A549 (cell line): Measurements from ENCODE around the gene ABI3BP. TPM values are rescaled to one million over a fixed set of nuclear protein-coding genes. Genes with fewer than 3 reads are reported as not detected.
A peak's percentile ranks its signal among the peaks of the same experiment; 100 is the strongest.

ENCODE experiments used
- ATAC-seq, 2 experiments: fragments of 200-7000 bp in 1 of 2; fragments of >200 bp in 1 of 2; cut with Nextera tagmentation in 1 of 2; cut with Tn5 transposase in 1 of 2; 3 replicates each; pipeline versions ENCODE4 v1.8.0 to v1.9.1; 2018 to 2020; ENCODE audit warnings: mild to moderate bottlenecking in 1 of 2, moderate library complexity in 1 of 2
- CTCF ChIA-PET: fragments of 300-600 bp; sonication (Branson Sonifier 250); formaldehyde crosslinking; extraction: SDS; loops from one replicate; lab custom pipeline; 2021; ENCODE audit warnings: antibody characterized with exemption, inconsistent platforms; lab: Yijun Ruan, JAX
- POLR2A ChIA-PET: fragments of 350-600 bp; formaldehyde crosslinking; extraction: SDS; loops from one replicate; lab custom pipeline; 2021; ENCODE audit warnings: antibody characterized with exemption, inconsistent platforms; lab: Yijun Ruan, JAX
- DNase-seq, 2 experiments: peaks; one replicate each; pipeline versions ENCODE4 v3.0.0 to v3.0.0-alpha.2; 2011 to 2016; ENCODE audit warnings: low read depth in 1 of 2, low spot score in 1 of 2
- FAIRE-seq: peaks from 2 replicates; lab custom pipeline; 2011; peaks lifted over from hg19 to GRCh38; lab: Jason Lieb, UNC
- H3K27ac ChIP-seq, 2 experiments: fragments of >200 bp; sonication (Bioruptor Twin); formaldehyde crosslinking; 3 replicates each; pipeline ENCODE4 v1.5.1; 2016 to 2017
- H3K4me1 ChIP-seq: fragments of >200 bp; sonication (Bioruptor Twin); formaldehyde crosslinking; 3 replicates; pipeline ENCODE4 v1.6.1; 2016
- H3K4me2 ChIP-seq: fragments of >200 bp; sonication (Bioruptor Twin); formaldehyde crosslinking; 3 replicates; pipeline ENCODE4 v1.6.1; 2016
- H3K4me3 ChIP-seq: fragments of >200 bp; sonication (Bioruptor Twin); formaldehyde crosslinking; 3 replicates; pipeline ENCODE4 v1.5.1; 2016
- H3K9me3 ChIP-seq: fragments of >200 bp; sonication (Bioruptor Twin); formaldehyde crosslinking; 3 replicates; pipeline ENCODE4 v1.6.1; 2016
- BCL3 ChIP-seq: fragments of >200 bp; sonication (Bioruptor Twin); formaldehyde crosslinking; IDR thresholded peaks from 3 replicates; pipeline ENCODE4 v1.6.1; 2016
- CBX8 ChIP-seq: fragments of 200-600 bp; sonication (generic); IDR thresholded peaks from 2 replicates; pipeline ENCODE4 v1.6.1; 2016
- CHD2 ChIP-seq: fragments of 150-350 bp; IDR thresholded peaks from 2 replicates; pipeline ENCODE4 v1.6.1; 2014; ENCODE audit warnings: low read length; ENCODE audit not compliant: partially characterized antibody
- CTCF ChIP-seq: fragments of >200 bp; sonication (Bioruptor Twin); formaldehyde crosslinking; IDR thresholded peaks from 3 replicates; pipeline ENCODE4 v1.5.1; 2016
- E2F6 ChIP-seq: IDR thresholded peaks from 2 replicates; pipeline ENCODE4 v1.6.1; 2012; ENCODE audit warnings: low read depth, borderline replicate concordance
- EHF ChIP-seq: fragments of 250-450 bp; sonication (Bioruptor Pico); IDR thresholded peaks from 2 replicates; pipeline ENCODE4 v1.5.0; 2020; ENCODE audit warnings: mild to moderate bottlenecking
- FOSL2 ChIP-seq, 2 experiments: fragments of 450-650 bp in 1 of 2; fragments of >200 bp in 1 of 2; sonication (Bioruptor Twin) in 1 of 2; formaldehyde crosslinking; IDR thresholded peaks; 2 replicates each; pipeline versions ENCODE4 v1.5.0 to v1.6.1; 2016 to 2020; ENCODE audit warnings: mild to moderate bottlenecking in 1 of 2, moderate library complexity in 1 of 2
- FOXS1 ChIP-seq: fragments of 250-450 bp; sonication (Bioruptor Pico); IDR thresholded peaks from 2 replicates; pipeline ENCODE4 v1.5.0; 2020; ENCODE audit warnings: mild to moderate bottlenecking, moderate library complexity
- HDAC2 ChIP-seq: fragments of 200-600 bp; sonication (generic); IDR thresholded peaks from 2 replicates; pipeline ENCODE4 v1.6.1; 2016
- HES2 ChIP-seq: fragments of >200 bp; sonication (Bioruptor Twin); formaldehyde crosslinking; IDR thresholded peaks from 2 replicates; pipeline ENCODE4 v1.6.1; 2016
- HEYL ChIP-seq: fragments of 250-450 bp; sonication (Bioruptor Pico); IDR thresholded peaks from 2 replicates; pipeline ENCODE4 v1.8.0; 2021; ENCODE audit warnings: mild to moderate bottlenecking, moderate library complexity
- KDM1A ChIP-seq: fragments of 200-600 bp; sonication (generic); IDR thresholded peaks from 2 replicates; pipeline ENCODE4 v1.6.1; 2016; ENCODE audit warnings: low read depth, mild to moderate bottlenecking
- KDM5A ChIP-seq: fragments of 200-600 bp; sonication (generic); IDR thresholded peaks from 2 replicates; pipeline ENCODE4 v1.6.1; 2016; ENCODE audit warnings: antibody characterized with exemption, mild to moderate bottlenecking
- MAFK ChIP-seq: fragments of 450-650 bp; IDR thresholded peaks from 2 replicates; pipeline ENCODE4 v1.6.1; 2014; ENCODE audit not compliant: partially characterized antibody
- MAZ ChIP-seq: fragments of 150-350 bp; IDR thresholded peaks from 2 replicates; pipeline ENCODE4 v1.6.1; 2014; ENCODE audit warnings: antibody characterized with exemption, low read depth, low read length, borderline replicate concordance
- MYC ChIP-seq: IDR thresholded peaks from 2 replicates; pipeline ENCODE4 v1.6.1; 2012; ENCODE audit warnings: mild to moderate bottlenecking, inconsistent platforms, low read length, improper control_type of control experiment, borderline replicate concordance
- NFE2L2 ChIP-seq: fragments of 150-350 bp; conservative IDR thresholded peaks from 2 replicates; pipeline ENCODE4 v1.6.1; 2014; ENCODE audit warnings: low read length
- NPAS2 ChIP-seq: fragments of 250-450 bp; sonication (Bioruptor Pico); IDR thresholded peaks from 2 replicates; pipeline ENCODE4 v1.8.0; 2022; ENCODE audit warnings: mild to moderate bottlenecking, moderate library complexity, borderline replicate concordance
- PBX3 ChIP-seq: IDR thresholded peaks from 2 replicates; pipeline ENCODE4 v1.6.1; 2012
- POLR2A ChIP-seq: IDR thresholded peaks from 2 replicates; pipeline ENCODE4 v1.6.1; 2012; ENCODE audit warnings: mild to moderate bottlenecking, low read length
- POLR2AphosphoS2 ChIP-seq: conservative IDR thresholded peaks from 2 replicates; pipeline ENCODE4 v1.6.1; 2012; ENCODE audit warnings: low read length, improper control_type of control experiment, inconsistent platforms
- RAD21 ChIP-seq, 2 experiments: fragments of >200 bp in 1 of 2; sonication (Bioruptor Twin) in 1 of 2; formaldehyde crosslinking in 1 of 2; IDR thresholded peaks in 1 of 2; conservative IDR thresholded peaks in 1 of 2; 2 replicates in 1 of 2; 3 replicates in 1 of 2; pipeline ENCODE4 v1.6.1; 2012 to 2018; ENCODE audit warnings: inconsistent platforms in 1 of 2
- RCOR1 ChIP-seq: fragments of 150-350 bp; IDR thresholded peaks from 2 replicates; pipeline ENCODE4 v1.6.1; 2014; ENCODE audit warnings: antibody characterized with exemption, low read length, low read depth
- SMC3 ChIP-seq: fragments of >200 bp; sonication (Bioruptor Twin); formaldehyde crosslinking; IDR thresholded peaks from 3 replicates; pipeline ENCODE4 v1.6.1; 2018; ENCODE audit warnings: inconsistent platforms
- SREBF2 ChIP-seq: fragments of 450-650 bp; IDR thresholded peaks from 2 replicates; pipeline ENCODE4 v1.6.1; 2014; ENCODE audit warnings: mild to moderate bottlenecking, moderate library complexity
- TFCP2L1 ChIP-seq: fragments of 250-450 bp; sonication (Bioruptor Pico); IDR thresholded peaks from 2 replicates; pipeline ENCODE4 v1.5.0; 2021; ENCODE audit warnings: mild to moderate bottlenecking
- WGBS: methylation state at CpG from one replicate; pipeline ENCODE4 v1.1.6; 2017; ENCODE audit errors: missing lambda C conversion rate; 5-methylcytosine and 5-hydroxymethylcytosine counted together
- polyA plus RNA-seq, 4 experiments: library from polyadenylated mRNA; depleted of rRNA in 3 of 4; stranded (reverse); fragments of >200 nt; fragmentation: RNase III in 1 of 4; extraction: RNeasy Plus Mini Kit Qiagen cat#74134 plus additional on column Dnase treatment in 1 of 4; gene quantifications; 2 replicates in 3 of 4; 3 replicates in 1 of 4; pipeline ENCODE4 v1.2.3, GENCODE V29; 2011 to 2017

The ABI3BP gene
- polyA plus RNA-seq, 2 of the 4 experiments (the other 2 are of a cell fraction): 1.3 to 1.8 TPM

DNA sequence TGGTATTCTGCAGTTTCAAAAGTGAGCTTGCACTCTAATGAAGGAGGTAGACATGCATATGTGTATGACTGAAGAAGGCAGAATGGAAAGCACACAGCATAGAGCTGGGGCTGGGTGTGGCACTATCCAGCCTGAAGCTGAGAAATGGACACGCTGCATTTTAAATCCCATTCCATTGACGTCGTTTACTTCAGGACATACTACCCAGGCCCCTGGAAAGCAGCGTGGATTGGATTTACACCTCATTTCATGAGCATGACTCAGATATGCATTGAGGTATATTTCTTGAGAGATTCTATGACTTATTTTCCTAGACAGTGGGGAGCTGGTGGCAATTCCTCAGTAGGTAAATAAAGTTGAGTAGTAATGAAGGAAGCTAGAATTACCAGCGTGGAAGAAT, 101.4 kb downstream of the ABI3BP start:
- Histone ChIP-seq H3K4me3 (no peak overlapping the region), H3K4me1 (no peaks in the 10 kb centered on the region), H3K27ac (no peak overlapping the region), H3K4me2 (no peak overlapping the region), H3K9me3 (no peaks in the 10 kb centered on the region)
- WGBS: 43% methylated on average over 5 of the region's 5 CpGs
- no peak for FAIRE-seq
- ChIA-PET CTCF (interaction anchor here (2.6 kb wide), 1 partner anchor 304 kb away, joined by 12 read pairs; no protein-coding TSS in a partner anchor), POLR2A (no interaction called here)
- DNase-seq: peak in 1 of 2 experiments; percentile 20
- peak in 1 of 2 experiments; percentile 40; a peak in 2 of 6 replicates for ATAC-seq
- TF ChIP-seq SREBF2: no peak
- no peak for TF ChIP-seq MYC
- no peak for TF ChIP-seq FOXS1 (CRISPR knock-in tag)
- TF ChIP-seq RAD21 (conservative IDR thresholded peaks at IDR 0.05 in 1 of 2, IDR thresholded peaks at IDR 0.05 in 1 of 2): no peak
- no peak for TF ChIP-seq POLR2A
- no peak for TF ChIP-seq SMC3
- TF ChIP-seq HDAC2: no peak
- TF ChIP-seq NFE2L2: no peak
- TF ChIP-seq MAFK: no peak

DNA sequence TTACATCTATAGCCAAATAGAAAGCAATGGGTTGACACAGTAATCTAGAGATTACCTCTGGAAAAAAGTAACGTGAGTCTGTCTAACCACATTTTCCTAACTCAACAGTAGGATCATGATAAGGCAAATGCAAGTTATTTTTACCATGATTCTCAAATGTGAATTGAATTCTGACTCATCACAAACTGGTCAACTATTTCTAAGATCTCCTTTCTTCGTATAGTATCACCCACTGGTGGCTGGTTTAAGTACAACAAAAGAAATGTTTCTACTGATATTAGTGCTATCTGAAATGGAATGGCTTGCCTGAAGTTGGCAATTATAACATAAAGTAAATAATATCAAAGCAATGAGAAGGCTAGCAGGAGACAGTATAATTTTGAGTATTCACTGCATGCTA, 102.2 kb downstream of the ABI3BP start:
- FAIRE-seq: no peak
- H3K27ac ChIP-seq: no peak overlapping the region

GRCh38 chr3:100888881-100889280, 104.3 kb downstream of the ABI3BP start:
- CTCF ChIA-PET: no interaction called here
- no peak overlapping the region for H3K4me3 ChIP-seq
- ATAC-seq (no peak), DNase-seq (no peak), FAIRE-seq (no peak)
- H3K27ac ChIP-seq: no peak overlapping the region
- WGBS: 64% methylated on average over 1 of the region's 1 CpG
- POLR2A ChIA-PET: no interaction called here
- no peaks in the 10 kb centered on the region for H3K9me3 ChIP-seq
- no peak overlapping the region for H3K4me2 ChIP-seq
- no peak for TF ChIP-seq NFE2L2
- TF ChIP-seq NPAS2 (CRISPR knock-in tag): no peak
- TF ChIP-seq EHF (CRISPR knock-in tag): no peak
- no peak for TF ChIP-seq CTCF
- TF ChIP-seq KDM5A: no peak
- no peak for TF ChIP-seq RCOR1
- TF ChIP-seq HDAC2: no peak
- no peaks in the 10 kb centered on the region for H3K4me1 ChIP-seq

More for the DNA sequence above, 102.2 kb downstream of the ABI3BP start:
- CTCF ChIA-PET: no interaction called here
- Histone ChIP-seq H3K4me1 (no peaks in the 10 kb centered on the region), H3K4me2 (no peak overlapping the region), H3K9me3 (no peaks in the 10 kb centered on the region), H3K4me3 (no peak overlapping the region)
- POLR2A ChIA-PET: no interaction called here
- 52% methylated on average over 2 of the region's 2 CpGs for WGBS
- TF ChIP-seq HES2 (no peak), HEYL (CRISPR knock-in tag) (no peak), RAD21 (conservative IDR thresholded peaks at IDR 0.05 in 1 of 2, IDR thresholded peaks at IDR 0.05 in 1 of 2) (peak in 1 of 2 experiments; percentile 21; a peak in 1 of 5 replicates), FOSL2 (IDR thresholded peaks at IDR 0.05) (no peak), FOSL2 (CRISPR knock-in tag; IDR thresholded peaks at IDR 0.05) (0 out of 2 replicates have a peak, but pooled peaks have one; percentile 19), MAFK (no peak), MAZ (no peak)
- ATAC-seq (peak; percentile 24 to 55; a peak in 4 of 6 replicates), DNase-seq (peak in 1 of 2 experiments; percentile 17)

DNA sequence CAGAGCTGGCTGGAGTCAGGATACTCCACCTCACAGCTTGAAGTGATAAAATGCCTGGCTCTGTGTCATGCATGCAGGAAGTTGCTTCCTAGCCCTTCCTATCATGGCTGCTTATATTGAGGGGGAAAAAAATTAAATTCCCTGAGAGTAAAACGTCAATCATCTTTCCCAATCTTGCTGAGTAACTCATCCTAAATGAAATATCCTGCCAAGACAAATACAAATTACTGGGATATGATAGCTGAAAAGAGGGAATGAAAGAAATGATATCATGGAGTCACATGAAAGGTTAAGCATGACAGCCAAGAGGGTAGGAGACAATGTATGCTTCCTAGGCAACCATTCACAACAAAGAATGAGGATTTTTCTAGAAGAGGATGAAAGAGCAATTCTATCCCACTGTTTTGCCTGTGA, 110.6 kb downstream of the ABI3BP start:
- peaks cover 5% of the 10 kb centered on the region; the same call in 2 of the 3 replicates for H3K4me1 ChIP-seq
- no peak overlapping the region for H3K27ac ChIP-seq
- WGBS: 6% methylated on average over 1 of the region's 1 CpG
- TF ChIP-seq POLR2AphosphoS2: no peak
- no peak for TF ChIP-seq HES2
- TF ChIP-seq MAFK: no peak
- no peak for TF ChIP-seq RCOR1
- no peak for TF ChIP-seq KDM1A
- no peak for TF ChIP-seq CBX8
- TF ChIP-seq MAZ: no peak
- no peak for TF ChIP-seq PBX3
- no peak for TF ChIP-seq POLR2A
- no peak for TF ChIP-seq BCL3
- no peak for TF ChIP-seq E2F6
- no peak for TF ChIP-seq CHD2
- TF ChIP-seq TFCP2L1: no peak

More for the DNA sequence above, 110.6 kb downstream of the ABI3BP start:
- peak; percentile 66 to 85 for ATAC-seq
- POLR2A ChIA-PET: no interaction called here
- no peak overlapping the region for H3K4me2 ChIP-seq
- peak in 1 of 2 experiments; percentile 43 for DNase-seq
- no peaks in the 10 kb centered on the region for H3K9me3 ChIP-seq
- no peak for FAIRE-seq
- H3K4me3 ChIP-seq: no peak overlapping the region
- CTCF ChIA-PET: interaction anchor here (0.6 kb wide), 1 partner anchor 363 kb away, joined by 3 read pairs; no protein-coding TSS in a partner anchor
